H1 (cell line): ENCODE measurements around the gene MAGI3. TPM values are rescaled to one million over a fixed set of nuclear protein-coding genes. Genes with fewer than 3 reads are reported as not detected.

Experiments used
- CTCF ChIA-PET: fragments of 300-600 bp; sonication (Branson Sonifier 250); formaldehyde crosslinking; loops from one replicate; lab custom pipeline; 2021; ENCODE audit not compliant: partially characterized antibody; lab: Charles Lee
- POLR2A ChIA-PET: fragments of 300-600 bp; sonication (Branson Sonifier 250); formaldehyde crosslinking; loops from one replicate; lab custom pipeline; 2021; ENCODE audit warnings: inconsistent platforms; ENCODE audit not compliant: partially characterized antibody; lab: Charles Lee
- DNase-seq, 2 experiments: peaks; one replicate each; pipeline versions ENCODE4 v3.0.0 to v3.0.0-alpha.2; 2010 to 2022; ENCODE audit warnings: low spot score in 2 of 2, low read depth in 1 of 2, mixed read lengths in 1 of 2
- FAIRE-seq: peaks from 2 replicates; lab custom pipeline; 2011; peaks lifted over from hg19 to GRCh38; lab: Jason Lieb, UNC
- H2AFZ ChIP-seq: 2 replicates; pipeline ENCODE4 v1.8.1; 2012; ENCODE audit warnings: low read length, inconsistent platforms
- H2AK5ac ChIP-seq: 2 replicates; pipeline ENCODE4 v1.6.1; 2013; ENCODE audit warnings: low read depth, low read length
- H2BK120ac ChIP-seq: replicated peaks from 2 replicates; pipeline ENCODE3; 2013; ENCODE audit warnings: low read depth, low read length, inconsistent platforms
- H2BK12ac ChIP-seq: 2 replicates; pipeline ENCODE4 v1.6.1; 2013; ENCODE audit warnings: low read depth, low read length
- H2BK15ac ChIP-seq: 2 replicates; pipeline ENCODE4 v1.6.1; 2013; ENCODE audit warnings: low read length
- H2BK20ac ChIP-seq: 2 replicates; pipeline ENCODE4 v1.6.1; 2013; ENCODE audit warnings: low read length
- H2BK5ac ChIP-seq: 2 replicates; pipeline ENCODE4 v1.6.1; 2013; ENCODE audit warnings: low read depth, low read length
- H3K14ac ChIP-seq: 2 replicates; pipeline ENCODE4 v1.6.1; 2013; ENCODE audit warnings: inconsistent platforms; ENCODE audit not compliant: insufficient read length
- H3K18ac ChIP-seq: 2 replicates; pipeline ENCODE4 v1.6.1; 2013; ENCODE audit warnings: low read length; ENCODE audit errors: extremely low read depth
- H3K23ac ChIP-seq: 2 replicates; pipeline ENCODE4 v1.6.1; 2013; ENCODE audit warnings: inconsistent platforms; ENCODE audit not compliant: insufficient read length
- H3K23me2 ChIP-seq: 2 replicates; pipeline ENCODE4 v1.6.1; 2013; ENCODE audit warnings: low read depth, low read length
- H3K27ac ChIP-seq: 2 replicates; pipeline ENCODE4 v1.6.1; 2011; ENCODE audit warnings: low read depth, low read length, inconsistent platforms
- H3K27me3 ChIP-seq, 4 experiments: replicated peaks in 1 of 4; 1 replicate in 1 of 4; 2 replicates in 3 of 4; pipeline versions ENCODE4 v1.6.1 to v1.8.1; 2011 to 2013; ENCODE audit warnings: low read length in 3 of 4, mild to moderate bottlenecking in 3 of 4, inconsistent platforms in 2 of 4, mixed read lengths in 2 of 4, moderate library complexity in 1 of 4; ENCODE audit not compliant: control insufficient read depth in 3 of 4, insufficient read depth in 3 of 4; ENCODE audit errors: extremely low read depth in 1 of 4
- H3K36me3 ChIP-seq, 4 experiments: 2 replicates each; pipeline versions ENCODE4 v1.6.1 to v1.8.1; 2011 to 2013; ENCODE audit warnings: mild to moderate bottlenecking in 4 of 4, low read length in 3 of 4, moderate library complexity in 2 of 4, control low read depth in 1 of 4, inconsistent platforms in 1 of 4; ENCODE audit not compliant: insufficient read depth in 4 of 4, control insufficient read depth in 2 of 4
- H3K4ac ChIP-seq: replicated peaks from 2 replicates; pipeline ENCODE3; 2013; ENCODE audit warnings: low read length, low read depth, mixed read lengths, inconsistent platforms; ENCODE audit not compliant: insufficient read length
- H3K4me1 ChIP-seq, 4 experiments: replicated peaks in 1 of 4; 1 replicate in 1 of 4; 2 replicates in 3 of 4; pipeline versions ENCODE4 v1.6.1 to v1.8.1; 2011 to 2013; ENCODE audit warnings: low read length in 3 of 4, inconsistent platforms in 2 of 4, mixed read lengths in 1 of 4; ENCODE audit not compliant: insufficient read depth in 4 of 4, control insufficient read depth in 3 of 4
- H3K4me2 ChIP-seq, 2 experiments: 2 replicates each; pipeline versions ENCODE4 v1.6.1 to v1.8.1; 2011 to 2013; ENCODE audit warnings: low read depth in 2 of 2, low read length in 2 of 2, control low read depth in 1 of 2, inconsistent platforms in 1 of 2, mild to moderate bottlenecking in 1 of 2; ENCODE audit not compliant: insufficient read depth in 1 of 2
- H3K4me3 ChIP-seq, 4 experiments: fragments of 200-600, 300-600 bp in 1 of 4; sonication (generic), shearing (Covaris generic), sonication (Bioruptor Twin) in 1 of 4; 2 replicates each; pipeline versions ENCODE4 v1.5.1 to v1.8.1; 2011 to 2016; ENCODE audit warnings: low read length in 4 of 4, low read depth in 3 of 4, control low read depth in 2 of 4, inconsistent platforms in 2 of 4, mild to moderate bottlenecking in 2 of 4, mixed read lengths in 1 of 4, moderate library complexity in 1 of 4; ENCODE audit not compliant: insufficient read depth in 2 of 4; ENCODE audit errors: extremely low read depth in 1 of 4
- H3K56ac ChIP-seq: replicated peaks from 2 replicates; pipeline ENCODE3; 2013; ENCODE audit warnings: low read depth, mild to moderate bottlenecking, mixed read lengths, low read length, inconsistent platforms; ENCODE audit not compliant: insufficient read length
- H3K79me1 ChIP-seq: 2 replicates; pipeline ENCODE4 v1.6.1; 2013; ENCODE audit warnings: low read depth, low read length, control low read depth
- H3K79me2 ChIP-seq, 2 experiments: 2 replicates each; pipeline versions ENCODE4 v1.6.1 to v1.8.1; 2012 to 2013; ENCODE audit warnings: low read length in 2 of 2, mild to moderate bottlenecking in 2 of 2, inconsistent platforms in 1 of 2; ENCODE audit not compliant: insufficient read depth in 2 of 2, control insufficient read depth in 1 of 2
- H3K9ac ChIP-seq, 4 experiments: replicated peaks in 1 of 4; 1 replicate in 1 of 4; 2 replicates in 3 of 4; pipeline versions ENCODE4 v1.6.1 to v1.8.1; 2011 to 2013; ENCODE audit warnings: low read depth in 3 of 4, low read length in 3 of 4, control low read depth in 2 of 4, mild to moderate bottlenecking in 2 of 4, moderate library complexity in 2 of 4, inconsistent platforms in 1 of 4; ENCODE audit errors: extremely low read depth in 1 of 4
- H3K9me3 ChIP-seq, 2 experiments: 2 replicates each; pipeline versions ENCODE4 v1.6.1 to v1.8.1; 2012 to 2013; ENCODE audit warnings: mild to moderate bottlenecking in 2 of 2, moderate library complexity in 2 of 2, control low read depth in 1 of 2, inconsistent platforms in 1 of 2, low read depth in 1 of 2, low read length in 1 of 2, mixed read lengths in 1 of 2; ENCODE audit not compliant: insufficient read depth in 2 of 2
- H4K20me1 ChIP-seq, 2 experiments: replicated peaks in 1 of 2; 2 replicates each; pipeline versions ENCODE3 to v1.8.1; 2011 to 2013; ENCODE audit warnings: inconsistent platforms in 2 of 2, low read length in 2 of 2, mild to moderate bottlenecking in 1 of 2; ENCODE audit not compliant: insufficient read depth in 2 of 2, control insufficient read depth in 1 of 2
- H4K5ac ChIP-seq: 2 replicates; pipeline ENCODE4 v1.6.1; 2013; ENCODE audit warnings: low read length, low read depth, mixed read lengths, inconsistent platforms; ENCODE audit not compliant: insufficient read length
- H4K8ac ChIP-seq: 2 replicates; pipeline ENCODE4 v1.8.0; 2013; ENCODE audit warnings: mild to moderate bottlenecking, moderate library complexity, low read length, inconsistent platforms; ENCODE audit not compliant: insufficient read depth; ENCODE audit errors: extremely low read depth
- H4K91ac ChIP-seq: replicated peaks from 2 replicates; pipeline ENCODE3; 2013; ENCODE audit warnings: low read length, mixed read lengths, inconsistent platforms; ENCODE audit not compliant: insufficient read length
- EZH2 ChIP-seq: fragments of 200-600 bp; sonication (generic); IDR thresholded peaks from 2 replicates; pipeline ENCODE4 v1.7.1; 2012; ENCODE audit warnings: low read depth, mild to moderate bottlenecking, moderate library complexity, low read length, inconsistent platforms; ENCODE audit not compliant: severe bottlenecking
- RAD21 ChIP-seq, 2 experiments: IDR thresholded peaks in 1 of 2; conservative IDR thresholded peaks in 1 of 2; 2 replicates each; pipeline ENCODE4 v1.6.1; 2011; ENCODE audit warnings: low read depth in 2 of 2, low read length in 2 of 2, improper control_type of control experiment in 1 of 2, inconsistent platforms in 1 of 2, mild to moderate bottlenecking in 1 of 2, moderate library complexity in 1 of 2
- WGBS, 2 experiments: shearing (Covaris generic) in 1 of 2; methylation state at CpG; one replicate each; pipeline versions ENCODE4 v1.1.6 to v1.1.7; 2013 to 2015; ENCODE audit warnings: low lambda C conversion rate in 2 of 2, mixed read lengths in 2 of 2, inconsistent platforms in 1 of 2, low coverage in 1 of 2, missing lambda C conversion rate in 1 of 2; ENCODE audit not compliant: insufficient replicate concordance in 2 of 2, insufficient coverage in 1 of 2, insufficient read length in 1 of 2; ENCODE audit errors: extremely low coverage in 1 of 2, missing lambda C conversion rate in 1 of 2; 5-methylcytosine and 5-hydroxymethylcytosine counted together
- polyA plus RNA-seq, 7 experiments: library from polyadenylated mRNA; depleted of rRNA in 3 of 7; stranded (reverse) in 5 of 7; unstranded in 2 of 7; fragments of >200 nt in 5 of 7; fragments of 200-250 nt in 2 of 7; gene quantifications; 1 replicate in 5 of 7; 2 replicates in 1 of 7; 4 replicates in 1 of 7; pipeline versions ENCODE4 v1.2.1 to v1.2.3, GENCODE V29; 2011 to 2013; ENCODE audit warnings: missing spikeins in 2 of 7, mixed read lengths in 2 of 7
- total RNA-seq: library from RNA; stranded (reverse); fragmentation: NEBNext Ultra II Directional; extraction: Animal tissue kit (Norgen Biotek cat#: 25700); gene quantifications from 2 replicates; pipeline ENCODE4 v1.2.1, GENCODE V29; 2021
- TF ChIP-seq, protein P1 (sequence below), 3 experiments: IDR thresholded peaks; 1 replicate in 2 of 3; 2 replicates in 1 of 3; pipeline versions ENCODE4 v1.5.1 to v1.6.1; 2011; ENCODE audit warnings: low read length in 3 of 3, mild to moderate bottlenecking in 3 of 3, inconsistent platforms in 2 of 3, low read depth in 1 of 3, moderate library complexity in 1 of 3; ENCODE audit not compliant: insufficient read depth in 1 of 3; ENCODE audit errors: control extremely low read depth in 1 of 3

The MAGI3 gene
- total and polyA plus RNA-seq, 2 of the 8 experiments (the other 6 are each of a cell fraction or from before 2014, with no cell fraction given) = 2.3 to 7.8 TPM

GRCh38 chr1:113677250-113678158 is 287.2 kb downstream of the MAGI3 start:
- Histone ChIP-seq H3K56ac (no peak overlapping the region), H3K27me3 (no peaks in the 10 kb centered on the region), H2BK5ac (no peak overlapping the region), H3K36me3 (0 out of 8 replicates have a peak, but pooled peaks cover 0 to 2% (median 0%) of the 10 kb centered on the region in 4 experiments), H3K27ac (no peak overlapping the region), H2BK15ac (no peak overlapping the region), H4K20me1 (no peaks in the 10 kb centered on the region), H3K23me2 (no peaks in the 10 kb centered on the region), H4K8ac (no peak overlapping the region), H2AK5ac (no peak overlapping the region), H3K18ac (no peak overlapping the region), H3K23ac (no peak overlapping the region), H3K9ac (no peak overlapping the region), H2BK12ac (no peak overlapping the region), H3K4ac (no peak overlapping the region), H2BK20ac (no peak overlapping the region), H4K91ac (no peak overlapping the region), H3K79me2 (no peaks in the 10 kb centered on the region), H3K14ac (no peak overlapping the region), H3K79me1 (no peaks in the 10 kb centered on the region), H2BK120ac (no peak overlapping the region), H4K5ac (no peak overlapping the region), H3K4me2 (no peak overlapping the region), H3K4me3 (no peak overlapping the region), H2AFZ (no peak overlapping the region), H3K9me3 (no peaks in the 10 kb centered on the region; a peak in 1 of 4 replicates), H3K4me1 (peaks cover 0 to 3% (median 0%) of the 10 kb centered on the region in 4 experiments; a peak in 1 of 7 replicates)
- WGBS, 2 experiments = 89% methylated on average over 7 of the region's 7 CpGs; no CpG with 5 or more reads in 1 of the 2 experiments
- ChIA-PET POLR2A (no interaction called here), CTCF (interaction anchor here (0.9 to 1.9 kb wide), 8 partner anchors 10 to 962 kb away, joined by 3 to 12 read pairs (median 4); partner anchors contain the start of gene PPM1J)
- DNase-seq (no peak), FAIRE-seq (peak; percentile 45)
- TF ChIP-seq EZH2 (no peak), RAD21 (IDR thresholded peaks at IDR 0.05 in 1 of 2, conservative IDR thresholded peaks at IDR 0.05 in 1 of 2; ENCODE audit: low read depth in 2 of 2, low read length in 2 of 2) (peak; percentile 83 to 84)
- TF ChIP-seq, protein P1, sequence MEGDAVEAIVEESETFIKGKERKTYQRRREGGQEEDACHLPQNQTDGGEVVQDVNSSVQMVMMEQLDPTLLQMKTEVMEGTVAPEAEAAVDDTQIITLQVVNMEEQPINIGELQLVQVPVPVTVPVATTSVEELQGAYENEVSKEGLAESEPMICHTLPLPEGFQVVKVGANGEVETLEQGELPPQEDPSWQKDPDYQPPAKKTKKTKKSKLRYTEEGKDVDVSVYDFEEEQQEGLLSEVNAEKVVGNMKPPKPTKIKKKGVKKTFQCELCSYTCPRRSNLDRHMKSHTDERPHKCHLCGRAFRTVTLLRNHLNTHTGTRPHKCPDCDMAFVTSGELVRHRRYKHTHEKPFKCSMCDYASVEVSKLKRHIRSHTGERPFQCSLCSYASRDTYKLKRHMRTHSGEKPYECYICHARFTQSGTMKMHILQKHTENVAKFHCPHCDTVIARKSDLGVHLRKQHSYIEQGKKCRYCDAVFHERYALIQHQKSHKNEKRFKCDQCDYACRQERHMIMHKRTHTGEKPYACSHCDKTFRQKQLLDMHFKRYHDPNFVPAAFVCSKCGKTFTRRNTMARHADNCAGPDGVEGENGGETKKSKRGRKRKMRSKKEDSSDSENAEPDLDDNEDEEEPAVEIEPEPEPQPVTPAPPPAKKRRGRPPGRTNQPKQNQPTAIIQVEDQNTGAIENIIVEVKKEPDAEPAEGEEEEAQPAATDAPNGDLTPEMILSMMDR (IDR thresholded peaks at IDR 0.05; ENCODE audit: control extremely low read depth in 1 of 3, insufficient read depth in 1 of 3, low read depth in 1 of 3, low read length in 3 of 3) = peak in 2 of 3 experiments; percentile 42 to 63; a peak in 3 of 4 replicates
